Adrenal gland (tissue), 12 donors: Measurements from ENCODE around the gene ATXN10. TPM values are rescaled to one million over a fixed set of nuclear protein-coding genes. Genes with fewer than 3 reads are reported as not detected.

ENCODE experiments used
- DNase-seq, 7 donors: peaks; one replicate each; pipeline ENCODE4 v3.0.0-alpha.2; 2019 to 2020
- H3K27ac ChIP-seq, 5 donors: fragments of 200-600 bp; sonication (generic) in 4 of 5; 1 replicate in 3 of 5; 2 replicates in 2 of 5; pipeline versions ENCODE4 v1.5.1 to v1.8.0; 2016 to 2020; ENCODE audit warnings: mild to moderate bottlenecking in 1 of 5
- H3K27me3 ChIP-seq: fragments of 200-600 bp; 2 replicates; pipeline ENCODE4 v1.8.0; 2021
- H3K36me3 ChIP-seq, 2 donors: fragments of 200-600 bp; replicated peaks in 1 of 2; 1 replicate in 1 of 2; 2 replicates in 1 of 2; pipeline versions ENCODE4 v1.5.1 to v1.8.0; 2018 to 2022
- H3K4me1 ChIP-seq, 2 donors: fragments of 200-600 bp; replicated peaks in 1 of 2; 1 replicate in 1 of 2; 2 replicates in 1 of 2; pipeline versions ENCODE4 v1.5.1 to v1.8.0; 2018 to 2021
- H3K4me3 ChIP-seq, 4 donors: fragments of 200-600 bp; sonication (generic) in 3 of 4; one replicate each; pipeline ENCODE4 v1.5.1; 2016 to 2018
- H3K9me3 ChIP-seq, 3 donors: fragments of 200-600 bp; sonication (generic) in 1 of 3; replicated peaks in 1 of 3; 1 replicate in 2 of 3; 2 replicates in 1 of 3; pipeline versions ENCODE4 v1.5.1 to v1.8.0; 2016 to 2021
- CTCF ChIP-seq, 6 experiments: fragments of 450-650 bp in 4 of 6; fragments of 200-600 bp in 2 of 6; sonication (generic) in 1 of 6; IDR thresholded peaks; 1 replicate in 5 of 6; 2 replicates in 1 of 6; pipeline versions ENCODE4 v1.5.1 to v1.8.0; 2016 to 2021; ENCODE audit warnings: antibody characterized with exemption in 6 of 6, mild to moderate bottlenecking in 2 of 6, moderate library complexity in 1 of 6
- POLR2A ChIP-seq, 2 donors: fragments of 450-650 bp; IDR thresholded peaks; one replicate each; pipeline ENCODE4 v1.6.1; 2017; ENCODE audit warnings: antibody characterized with exemption in 2 of 2, mild to moderate bottlenecking in 2 of 2, moderate library complexity in 1 of 2
- WGBS, 4 donors: extraction: QIAGEN DNeasy Blood & Tissue Kit in 2 of 4; methylation state at CpG; one replicate each; pipeline versions ENCODE4 v1.1.5 to v1.1.7; 2013 to 2017; 5-methylcytosine and 5-hydroxymethylcytosine counted together
- intact Hi-C, 2 donors: fragments of 100-400 bp; cut with DNase I; formaldehyde crosslinking; loops; one replicate each; pipeline versions ENCODE4 v1.14.1 to v1.15.0; 2022 to 2023
- polyA plus RNA-seq, 3 donors: library from polyadenylated mRNA; stranded (reverse); fragments of 200-250 nt in 2 of 3; fragments of 350-450 nt in 1 of 3; fragmentation: Illumina TruSeq in 1 of 3; extraction: RNeasy Lipid Tissue Mini Kit (QIAGEN cat#74804) in 1 of 3; gene quantifications; one replicate each; pipeline ENCODE4 v1.2.3, GENCODE V29; 2013 to 2014
- total RNA-seq, 9 donors: library from RNA; depleted of rRNA in 4 of 9; stranded (reverse); fragments of >200 nt in 4 of 9; fragments of 120-200 nt in 1 of 9; fragmentation: NEBNext Ultra II Directional in 1 of 9; extraction: Animal tissue kit (Norgen Biotek cat#: 25700) in 1 of 9; gene quantifications; one replicate each; pipeline versions ENCODE4 v1.1.0 to v1.2.4, GENCODE V29; 2013 to 2023
- donor health status: healthy with polysubstance abuse.
- donor health status: Bipolar disorder and iron deficiency.
- donor health status: DM: yes; HTN: yes; CAD: no.
- donor health status: DM: no; HTN: no; CAD: no.
- donor health status: DM: no; HTN: no; CAD: no.
- donor health status: DM: yes; HTN: yes; CAD: no.

Gene ATXN10
- total and polyA plus RNA-seq, 12 donors: 21.2 to 306 (median 165) TPM

GRCh38 chr22:45758603-45759002 lies 87.0 kb downstream of the ATXN10 start:
- Histone ChIP-seq H3K27me3 (no peaks in the 10 kb centered on the region), H3K9me3 (no peaks in the 10 kb centered on the region), H3K4me3 (no peak overlapping the region), H3K27ac (no peak overlapping the region), H3K4me1 (peaks cover 0 to 20% of the 10 kb centered on the region in 2 donors), H3K36me3 (peaks cover 0 to 7% of the 10 kb centered on the region in 2 donors)
- no peak for DNase-seq
- TF ChIP-seq POLR2A (IDR thresholded peaks at IDR 0.05) (no peak), CTCF (IDR thresholded peaks at IDR 0.05) (no peak)
- intact Hi-C loops: no loop called here
- WGBS, 4 donors: 76 to 88% (median 85%) methylated on average over 7 of the region's 7 CpGs

- intact Hi-C loops: no loop called here
- Histone ChIP-seq H3K36me3 (peaks cover 0 to 7% of the 10 kb centered on the region in 2 donors), H3K9me3 (no peaks in the 10 kb centered on the region), H3K27me3 (no peaks in the 10 kb centered on the region), H3K27ac (no peak overlapping the region), H3K4me1 (peaks cover 0 to 20% of the 10 kb centered on the region in 2 donors), H3K4me3 (no peak overlapping the region)
- DNase-seq: no peak
- TF ChIP-seq POLR2A (IDR thresholded peaks at IDR 0.05) (no peak), CTCF (IDR thresholded peaks at IDR 0.05) (no peak)
- WGBS, 4 donors: 93 to 98% (median 97%) methylated on average over 2 of the region's 2 CpGs
Observed at GRCh38 chr22:45760682-45761081, 89.0 kb downstream of the ATXN10 start.

GRCh38 chr22:45762545-45763235 lies 91.1 kb downstream of the ATXN10 start:
- Histone ChIP-seq H3K27ac (no peak overlapping the region), H3K4me3 (no peak overlapping the region), H3K4me1 (peaks cover 0 to 2% of the 10 kb centered on the region in 2 donors), H3K36me3 (peaks cover 0 to 7% of the 10 kb centered on the region in 2 donors), H3K27me3 (no peaks in the 10 kb centered on the region), H3K9me3 (no peaks in the 10 kb centered on the region)
- 86 to 94% (median 90%) methylated on average over 6 to 7 of the region's 7 CpGs for WGBS, 4 donors
- no peak for DNase-seq
- intact Hi-C loops: no loop called here
- TF ChIP-seq CTCF (IDR thresholded peaks at IDR 0.05) (no peak), POLR2A (IDR thresholded peaks at IDR 0.05) (no peak)

- Histone ChIP-seq H3K36me3 (peaks cover 0 to 7% of the 10 kb centered on the region in 2 donors), H3K27me3 (no peaks in the 10 kb centered on the region), H3K27ac (no peak overlapping the region), H3K4me1 (no peaks in the 10 kb centered on the region), H3K4me3 (no peak overlapping the region), H3K9me3 (no peaks in the 10 kb centered on the region)
- no peak for TF ChIP-seq POLR2A (IDR thresholded peaks at IDR 0.05)
- no peak for TF ChIP-seq CTCF (IDR thresholded peaks at IDR 0.05)
- intact Hi-C loops: no loop called here
- DNase-seq: no peak
- 87 to 93% (median 91%) methylated on average over 10 of the region's 10 CpGs for WGBS, 4 donors
Observed at GRCh38 chr22:45763236-45763624, 91.6 kb downstream of the ATXN10 start.
